WTC11 (cell line): ENCODE data around the gene SRGAP1. TPM values are rescaled to one million over a fixed set of nuclear protein-coding genes. Genes with fewer than 3 reads are reported as not detected.

Experiments used
- ATAC-seq: fragments of 200-7000 bp; cut with Tn5 transposase; 2 replicates; pipeline ENCODE4 v1.10.0; 2021; ENCODE audit warnings: mild to moderate bottlenecking, moderate library complexity
- CTCF ChIA-PET: fragments of 300-600 bp; sonication (Branson Sonifier 250); formaldehyde crosslinking; loops from one replicate; lab custom pipeline; 2021; ENCODE audit warnings: antibody characterized with exemption; lab: Charles Lee
- POLR2A ChIA-PET: fragments of 350-600 bp; sonication (Branson Sonifier 250); formaldehyde crosslinking; loops from one replicate; lab custom pipeline; 2021; ENCODE audit warnings: antibody characterized with exemption; lab: Charles Lee
- DNase-seq: peaks from one replicate; pipeline ENCODE4 v3.0.0; 2021; ENCODE audit warnings: low spot score
- H3K27ac Mint-ChIP-seq: 2 replicates; pipeline ENCODE4 v1.8.0; 2021; ENCODE audit warnings: mixed read lengths
- H3K27me3 Mint-ChIP-seq: 2 replicates; pipeline ENCODE4 v1.8.0; 2021; ENCODE audit warnings: low read depth, mild to moderate bottlenecking, moderate library complexity, mixed read lengths
- H3K36me3 Mint-ChIP-seq: 2 replicates; pipeline ENCODE4 v1.8.0; 2021; ENCODE audit warnings: mixed read lengths
- H3K4me1 Mint-ChIP-seq: 2 replicates; pipeline ENCODE4 v1.8.0; 2022; ENCODE audit warnings: mixed read lengths
- H3K4me3 Mint-ChIP-seq: 2 replicates; pipeline ENCODE4 v1.8.0; 2021; ENCODE audit warnings: mild to moderate bottlenecking, moderate library complexity, mixed read lengths
- H3K9me3 Mint-ChIP-seq: 2 replicates; pipeline ENCODE4 v1.8.0; 2021; ENCODE audit warnings: mixed read lengths
- CREB1 ChIP-seq: sonication (generic); formaldehyde crosslinking; IDR thresholded peaks from 2 replicates; pipeline ENCODE4 v1.8.0; 2023; ENCODE audit warnings: mild to moderate bottlenecking, missing genetic modification reagents
- ELF4 ChIP-seq: sonication (generic); formaldehyde crosslinking; IDR thresholded peaks from 2 replicates; pipeline ENCODE4 v1.8.1; 2022; ENCODE audit warnings: low read depth, mild to moderate bottlenecking, moderate library complexity, missing genetic modification reagents
- GTF2I ChIP-seq: fragments of 250-450 bp; sonication (Bioruptor Pico); conservative IDR thresholded peaks from 2 replicates; pipeline ENCODE4 v1.4.0; 2021; ENCODE audit warnings: mild to moderate bottlenecking
- MLX ChIP-seq: sonication (generic); formaldehyde crosslinking; IDR thresholded peaks from 2 replicates; pipeline ENCODE4 v1.8.1; 2023; ENCODE audit warnings: mild to moderate bottlenecking, missing genetic modification reagents, moderate library complexity
- NR1H2 ChIP-seq: sonication (generic); formaldehyde crosslinking; IDR thresholded peaks from 2 replicates; pipeline ENCODE4 v1.9.0; 2021; ENCODE audit warnings: mild to moderate bottlenecking, moderate library complexity, missing genetic modification reagents
- NR2C2 ChIP-seq: sonication (generic); formaldehyde crosslinking; IDR thresholded peaks from 2 replicates; pipeline ENCODE4 v1.8.0; 2022; ENCODE audit warnings: mild to moderate bottlenecking, missing genetic modification reagents
- OVOL2 ChIP-seq: fragments of 250-450 bp; sonication (Bioruptor Pico); IDR thresholded peaks from 2 replicates; pipeline ENCODE4 v1.9.0; 2021; ENCODE audit warnings: mild to moderate bottlenecking, borderline replicate concordance
- PRRX2 ChIP-seq: fragments of 250-450 bp; sonication (Bioruptor Pico); IDR thresholded peaks from 2 replicates; pipeline ENCODE4 v1.8.0; 2021; ENCODE audit warnings: mild to moderate bottlenecking
- SMAD3 ChIP-seq: sonication (generic); formaldehyde crosslinking; IDR thresholded peaks from 2 replicates; pipeline ENCODE4 v1.8.0; 2022; ENCODE audit warnings: missing genetic modification reagents, mild to moderate bottlenecking, borderline replicate concordance
- STAT6 ChIP-seq: sonication (generic); formaldehyde crosslinking; conservative IDR thresholded peaks from 2 replicates; pipeline ENCODE4 v1.8.1; 2023; ENCODE audit warnings: mild to moderate bottlenecking, low read depth, missing genetic modification reagents, moderate library complexity
- ZNF219 ChIP-seq: sonication (generic); formaldehyde crosslinking; IDR thresholded peaks from 2 replicates; pipeline ENCODE4 v1.8.0; 2023; ENCODE audit warnings: missing genetic modification reagents, mild to moderate bottlenecking, borderline replicate concordance
- ZNF263 ChIP-seq: sonication (generic); formaldehyde crosslinking; IDR thresholded peaks from 2 replicates; pipeline ENCODE4 v1.8.1; 2022; ENCODE audit warnings: low read depth, mild to moderate bottlenecking, moderate library complexity, missing genetic modification reagents
- ZNF317 ChIP-seq: sonication (generic); formaldehyde crosslinking; IDR thresholded peaks from 2 replicates; pipeline ENCODE4 v1.8.1; 2023; ENCODE audit warnings: low read depth, mild to moderate bottlenecking, moderate library complexity, missing genetic modification reagents, borderline replicate concordance
- ZNF532 ChIP-seq: fragments of 250-450 bp; sonication (Bioruptor Pico); IDR thresholded peaks from 2 replicates; pipeline ENCODE4 v1.9.0; 2021; ENCODE audit warnings: mild to moderate bottlenecking, borderline replicate concordance
- total RNA-seq: library from RNA; stranded (reverse); gene quantifications from 3 replicates; pipeline ENCODE4 v1.2.3, GENCODE V29; 2021
- TF ChIP-seq, protein P1 (sequence below): sonication (generic); formaldehyde crosslinking; IDR thresholded peaks from 2 replicates; pipeline ENCODE4 v1.8.0; 2023; ENCODE audit warnings: missing genetic modification reagents, mild to moderate bottlenecking, borderline replicate concordance
- TF ChIP-seq, protein P2 (sequence below): fragments of 250-450 bp; sonication (Bioruptor Pico); IDR thresholded peaks from 2 replicates; pipeline ENCODE4 v1.9.0; 2021; ENCODE audit warnings: moderate library complexity, mild to moderate bottlenecking, inconsistent platforms, borderline replicate concordance
- TF ChIP-seq, protein P3 (sequence below): sonication (generic); formaldehyde crosslinking; IDR thresholded peaks from 2 replicates; pipeline ENCODE4 v1.8.0; 2022; ENCODE audit warnings: mild to moderate bottlenecking, missing genetic modification reagents
- TF ChIP-seq, protein P4 (sequence below): sonication (generic); formaldehyde crosslinking; IDR thresholded peaks from 2 replicates; pipeline ENCODE4 v1.8.1; 2022; ENCODE audit warnings: mild to moderate bottlenecking, missing genetic modification reagents, moderate library complexity, borderline replicate concordance
- TF ChIP-seq, protein P5 (sequence below): fragments of 250-450 bp; sonication (Bioruptor Pico); IDR thresholded peaks from 2 replicates; pipeline ENCODE4 v1.9.0; 2021; ENCODE audit warnings: mild to moderate bottlenecking

SRGAP1 gene
- total RNA-seq, 1 experiment from 2014 or later: 10.3 TPM

- Mint-ChIP-seq H3K27me3 (no peaks in the 10 kb centered on the region), H3K4me1 (no peaks in the 10 kb centered on the region), H3K27ac (no peak overlapping the region; the same call in 1 of the 2 replicates), H3K36me3 (no peaks in the 10 kb centered on the region), H3K4me3 (no peak overlapping the region), H3K9me3 (0 out of 2 replicates have a peak, but pooled peaks cover 4% of the 10 kb centered on the region)
- POLR2A ChIA-PET: no interaction called here
- TF ChIP-seq ELF4 (CRISPR knock-in tag) (no peak), NR2C2 (CRISPR knock-in tag) (no peak), SMAD3 (CRISPR knock-in tag) (no peak), ZNF219 (CRISPR knock-in tag) (no peak), ZNF317 (CRISPR knock-in tag) (no peak), GTF2I (CRISPR knock-in tag) (no peak), NR1H2 (no peak), ZNF532 (CRISPR knock-in tag) (no peak), PRRX2 (no peak), STAT6 (CRISPR knock-in tag) (no peak), CREB1 (CRISPR knock-in tag) (no peak), OVOL2 (CRISPR knock-in tag) (no peak), MLX (CRISPR knock-in tag) (no peak), ZNF263 (CRISPR knock-in tag) (no peak)
- TF ChIP-seq, protein P1, sequence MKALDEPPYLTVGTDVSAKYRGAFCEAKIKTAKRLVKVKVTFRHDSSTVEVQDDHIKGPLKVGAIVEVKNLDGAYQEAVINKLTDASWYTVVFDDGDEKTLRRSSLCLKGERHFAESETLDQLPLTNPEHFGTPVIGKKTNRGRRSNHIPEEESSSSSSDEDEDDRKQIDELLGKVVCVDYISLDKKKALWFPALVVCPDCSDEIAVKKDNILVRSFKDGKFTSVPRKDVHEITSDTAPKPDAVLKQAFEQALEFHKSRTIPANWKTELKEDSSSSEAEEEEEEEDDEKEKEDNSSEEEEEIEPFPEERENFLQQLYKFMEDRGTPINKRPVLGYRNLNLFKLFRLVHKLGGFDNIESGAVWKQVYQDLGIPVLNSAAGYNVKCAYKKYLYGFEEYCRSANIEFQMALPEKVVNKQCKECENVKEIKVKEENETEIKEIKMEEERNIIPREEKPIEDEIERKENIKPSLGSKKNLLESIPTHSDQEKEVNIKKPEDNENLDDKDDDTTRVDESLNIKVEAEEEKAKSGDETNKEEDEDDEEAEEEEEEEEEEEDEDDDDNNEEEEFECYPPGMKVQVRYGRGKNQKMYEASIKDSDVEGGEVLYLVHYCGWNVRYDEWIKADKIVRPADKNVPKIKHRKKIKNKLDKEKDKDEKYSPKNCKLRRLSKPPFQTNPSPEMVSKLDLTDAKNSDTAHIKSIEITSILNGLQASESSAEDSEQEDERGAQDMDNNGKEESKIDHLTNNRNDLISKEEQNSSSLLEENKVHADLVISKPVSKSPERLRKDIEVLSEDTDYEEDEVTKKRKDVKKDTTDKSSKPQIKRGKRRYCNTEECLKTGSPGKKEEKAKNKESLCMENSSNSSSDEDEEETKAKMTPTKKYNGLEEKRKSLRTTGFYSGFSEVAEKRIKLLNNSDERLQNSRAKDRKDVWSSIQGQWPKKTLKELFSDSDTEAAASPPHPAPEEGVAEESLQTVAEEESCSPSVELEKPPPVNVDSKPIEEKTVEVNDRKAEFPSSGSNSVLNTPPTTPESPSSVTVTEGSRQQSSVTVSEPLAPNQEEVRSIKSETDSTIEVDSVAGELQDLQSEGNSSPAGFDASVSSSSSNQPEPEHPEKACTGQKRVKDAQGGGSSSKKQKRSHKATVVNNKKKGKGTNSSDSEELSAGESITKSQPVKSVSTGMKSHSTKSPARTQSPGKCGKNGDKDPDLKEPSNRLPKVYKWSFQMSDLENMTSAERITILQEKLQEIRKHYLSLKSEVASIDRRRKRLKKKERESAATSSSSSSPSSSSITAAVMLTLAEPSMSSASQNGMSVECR (CRISPR knock-in tag): no peak
- TF ChIP-seq, protein P2, sequence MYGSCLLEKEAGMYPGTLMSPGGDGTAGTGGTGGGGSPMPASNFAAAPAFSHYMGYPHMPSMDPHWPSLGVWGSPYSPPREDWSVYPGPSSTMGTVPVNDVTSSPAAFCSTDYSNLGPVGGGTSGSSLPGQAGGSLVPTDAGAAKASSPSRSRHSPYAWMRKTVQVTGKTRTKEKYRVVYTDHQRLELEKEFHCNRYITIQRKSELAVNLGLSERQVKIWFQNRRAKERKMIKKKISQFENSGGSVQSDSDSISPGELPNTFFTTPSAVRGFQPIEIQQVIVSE (CRISPR knock-in tag): no peak
- TF ChIP-seq, protein P3, sequence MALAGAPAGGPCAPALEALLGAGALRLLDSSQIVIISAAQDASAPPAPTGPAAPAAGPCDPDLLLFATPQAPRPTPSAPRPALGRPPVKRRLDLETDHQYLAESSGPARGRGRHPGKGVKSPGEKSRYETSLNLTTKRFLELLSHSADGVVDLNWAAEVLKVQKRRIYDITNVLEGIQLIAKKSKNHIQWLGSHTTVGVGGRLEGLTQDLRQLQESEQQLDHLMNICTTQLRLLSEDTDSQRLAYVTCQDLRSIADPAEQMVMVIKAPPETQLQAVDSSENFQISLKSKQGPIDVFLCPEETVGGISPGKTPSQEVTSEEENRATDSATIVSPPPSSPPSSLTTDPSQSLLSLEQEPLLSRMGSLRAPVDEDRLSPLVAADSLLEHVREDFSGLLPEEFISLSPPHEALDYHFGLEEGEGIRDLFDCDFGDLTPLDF: no peak
- TF ChIP-seq, protein P4, sequence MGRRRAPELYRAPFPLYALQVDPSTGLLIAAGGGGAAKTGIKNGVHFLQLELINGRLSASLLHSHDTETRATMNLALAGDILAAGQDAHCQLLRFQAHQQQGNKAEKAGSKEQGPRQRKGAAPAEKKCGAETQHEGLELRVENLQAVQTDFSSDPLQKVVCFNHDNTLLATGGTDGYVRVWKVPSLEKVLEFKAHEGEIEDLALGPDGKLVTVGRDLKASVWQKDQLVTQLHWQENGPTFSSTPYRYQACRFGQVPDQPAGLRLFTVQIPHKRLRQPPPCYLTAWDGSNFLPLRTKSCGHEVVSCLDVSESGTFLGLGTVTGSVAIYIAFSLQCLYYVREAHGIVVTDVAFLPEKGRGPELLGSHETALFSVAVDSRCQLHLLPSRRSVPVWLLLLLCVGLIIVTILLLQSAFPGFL (CRISPR knock-in tag): no peak
- TF ChIP-seq, protein P5, sequence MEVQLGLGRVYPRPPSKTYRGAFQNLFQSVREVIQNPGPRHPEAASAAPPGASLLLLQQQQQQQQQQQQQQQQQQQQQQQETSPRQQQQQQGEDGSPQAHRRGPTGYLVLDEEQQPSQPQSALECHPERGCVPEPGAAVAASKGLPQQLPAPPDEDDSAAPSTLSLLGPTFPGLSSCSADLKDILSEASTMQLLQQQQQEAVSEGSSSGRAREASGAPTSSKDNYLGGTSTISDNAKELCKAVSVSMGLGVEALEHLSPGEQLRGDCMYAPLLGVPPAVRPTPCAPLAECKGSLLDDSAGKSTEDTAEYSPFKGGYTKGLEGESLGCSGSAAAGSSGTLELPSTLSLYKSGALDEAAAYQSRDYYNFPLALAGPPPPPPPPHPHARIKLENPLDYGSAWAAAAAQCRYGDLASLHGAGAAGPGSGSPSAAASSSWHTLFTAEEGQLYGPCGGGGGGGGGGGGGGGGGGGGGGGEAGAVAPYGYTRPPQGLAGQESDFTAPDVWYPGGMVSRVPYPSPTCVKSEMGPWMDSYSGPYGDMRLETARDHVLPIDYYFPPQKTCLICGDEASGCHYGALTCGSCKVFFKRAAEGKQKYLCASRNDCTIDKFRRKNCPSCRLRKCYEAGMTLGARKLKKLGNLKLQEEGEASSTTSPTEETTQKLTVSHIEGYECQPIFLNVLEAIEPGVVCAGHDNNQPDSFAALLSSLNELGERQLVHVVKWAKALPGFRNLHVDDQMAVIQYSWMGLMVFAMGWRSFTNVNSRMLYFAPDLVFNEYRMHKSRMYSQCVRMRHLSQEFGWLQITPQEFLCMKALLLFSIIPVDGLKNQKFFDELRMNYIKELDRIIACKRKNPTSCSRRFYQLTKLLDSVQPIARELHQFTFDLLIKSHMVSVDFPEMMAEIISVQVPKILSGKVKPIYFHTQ (CRISPR knock-in tag): no peak
- ATAC-seq: no peak
- CTCF ChIA-PET: no interaction called here
- no peak for DNase-seq
These were observed 342.9 kb downstream of the SRGAP1 start for GRCh38 chr12:64187370-64187769.
